Nephron (organoid): ENCODE measurements around the gene OR2T33.

Experiments
- H3K27ac Mint-ChIP-seq, 3 experiments: 2 replicates each; pipeline ENCODE4 v1.8.0; 2020; ENCODE audit warnings: mixed read lengths in 3 of 3, mild to moderate bottlenecking in 2 of 3, moderate library complexity in 1 of 3
- H3K27me3 Mint-ChIP-seq: 2 replicates; pipeline ENCODE4 v1.8.0; 2021; ENCODE audit warnings: low read depth, mild to moderate bottlenecking, moderate library complexity, mixed read lengths
- H3K36me3 Mint-ChIP-seq: 2 replicates; pipeline ENCODE4 v1.8.0; 2020; ENCODE audit warnings: low read depth, mixed read lengths
- H3K4me1 Mint-ChIP-seq: 2 replicates; pipeline ENCODE4 v1.8.0; 2020; ENCODE audit warnings: mixed read lengths
- H3K4me3 Mint-ChIP-seq, 3 experiments: 2 replicates each; pipeline ENCODE4 v1.8.0; 2020; ENCODE audit warnings: mild to moderate bottlenecking in 3 of 3, mixed read lengths in 3 of 3, moderate library complexity in 2 of 3
- H3K9me3 Mint-ChIP-seq: 2 replicates; pipeline ENCODE4 v1.8.0; 2020; ENCODE audit warnings: mixed read lengths
- CTCF ChIP-seq, 3 experiments: fragments of 200-600 bp; sonication (generic); IDR thresholded peaks; one replicate each; pipeline ENCODE4 v1.5.0; 2021; ENCODE audit warnings: antibody characterized with exemption in 3 of 3; ENCODE audit not compliant: unreplicated experiment in 3 of 3

The OR2T33 gene

GRCh38 chr1:248229360-248229908 lies 48.3 kb downstream of the OR2T33 start:
- TF ChIP-seq CTCF (IDR thresholded peaks at IDR 0.05; ENCODE audit: unreplicated experiment in 3 of 3), result no peak
- Mint-ChIP-seq H3K27me3 (no peaks in the 10 kb centered on the region), H3K36me3 (no peaks in the 10 kb centered on the region), H3K9me3 (peaks cover 50% of the 10 kb centered on the region), H3K27ac (no peak overlapping the region), H3K4me1 (no peaks in the 10 kb centered on the region), H3K4me3 (no peak overlapping the region)

- H3K27me3 Mint-ChIP-seq, result no peaks in the 10 kb centered on the region
- H3K9me3 Mint-ChIP-seq, result peaks cover 43% of the 10 kb centered on the region
- no peaks in the 10 kb centered on the region for H3K4me1 Mint-ChIP-seq
- H3K4me3 Mint-ChIP-seq, result no peak overlapping the region
- TF ChIP-seq CTCF (IDR thresholded peaks at IDR 0.05; ENCODE audit: unreplicated experiment in 3 of 3), result no peak
- no peaks in the 10 kb centered on the region for H3K36me3 Mint-ChIP-seq
- H3K27ac Mint-ChIP-seq, result no peak overlapping the region
Measured at GRCh38 chr1:248225537-248225936, 52.2 kb downstream of the OR2T33 start.
